ENCODE results near the gene FGD5.

GRCh38 chr3:14839236-14839635 lies 20.5 kb downstream of the FGD5 start:
- TF ChIP-seq POLR2AphosphoS5 (IDR thresholded peaks at IDR 0.05; ENCODE audit: low read depth, low read length) (no peak), ELF1 (IDR thresholded peaks at IDR 0.05) (no peak), CTCF (IDR thresholded peaks at IDR 0.05) (no peak), YY1 (IDR thresholded peaks at IDR 0.05; ENCODE audit: low read depth) (no peak), USF2 (IDR thresholded peaks at IDR 0.05; ENCODE audit: borderline replicate concordance, low read depth, low read length) (no peak), PBX3 (IDR thresholded peaks at IDR 0.05) (no peak)

Data from SK-N-SH (cell line).